Large intestine (tissue), 12 donors: Measurements from ENCODE around the gene AICDA. TPM values are rescaled to one million over a fixed set of nuclear protein-coding genes. Genes with fewer than 3 reads are reported as not detected.

Experiments used
- DNase-seq, 2 donors: peaks; one replicate each; pipeline versions ENCODE4 v3.0.0 to v3.0.0-alpha.2; 2013
- H3K27ac ChIP-seq: one replicate; pipeline ENCODE4 v1.5.1; 2013; ENCODE audit warnings: low read length
- H3K27me3 ChIP-seq: 2 replicates; pipeline ENCODE4 v1.6.1; 2013; ENCODE audit warnings: low read length; ENCODE audit not compliant: control insufficient read depth, insufficient read depth
- H3K36me3 ChIP-seq: 2 replicates; pipeline ENCODE4 v1.6.1; 2013; ENCODE audit warnings: low read length; ENCODE audit not compliant: control insufficient read depth, insufficient read depth
- H3K4me1 ChIP-seq: one replicate; pipeline ENCODE4 v1.6.1; 2013; ENCODE audit warnings: low read length; ENCODE audit not compliant: control insufficient read depth, insufficient read depth
- H3K4me3 ChIP-seq: one replicate; pipeline ENCODE4 v1.5.1; 2013; ENCODE audit warnings: low read length
- H3K9me3 ChIP-seq: one replicate; pipeline ENCODE4 v1.6.1; 2013; ENCODE audit warnings: mild to moderate bottlenecking, low read depth, low read length, moderate library complexity; ENCODE audit not compliant: control insufficient read depth
- WGBS: methylation state at CpG from one replicate; pipeline ENCODE4 v1.1.5; 2013; ENCODE audit warnings: low lambda C conversion rate; ENCODE audit not compliant: insufficient coverage; 5-methylcytosine and 5-hydroxymethylcytosine counted together
- long read RNA-seq, 11 donors: transcript quantifications; one replicate each; lab custom pipeline, GENCODE V29; 2026
- polyA plus RNA-seq: library from polyadenylated mRNA; unstranded; fragments of 120-200 nt; gene quantifications from one replicate; pipeline ENCODE4 v1.2.1, GENCODE V29; 2013

The AICDA gene
- polyA plus RNA-seq, result 1.0 TPM
- long read RNA-seq, donor 1, result 0 reads
- long read RNA-seq, donor 2, result 0 reads
- long read RNA-seq, donor 3, result 0 reads
- long read RNA-seq, donor 4, result 0 reads
- long read RNA-seq, donor 5, result 0 reads
- long read RNA-seq, donor 6, result 0 reads
- long read RNA-seq, donor 7, result 0 reads
- long read RNA-seq, donor 8, result 0 reads
- long read RNA-seq, donor 9, result 0 reads
- long read RNA-seq, donor 10, result 0 reads
- long read RNA-seq, donor 11, result 0 reads

GRCh38 chr12:8612629-8613028 lies at the start of gene AICDA:
TSS of gene AICDA (minus strand) at chr12:8612859. CDS start at chr12:8612767, 92 bp downstream.
- DNase-seq, result no peak
- no CpG with 5 or more reads among the region's 2 CpGs for WGBS
- Histone ChIP-seq H3K36me3 (no peaks in the 10 kb centered on the region), H3K27ac (no peak within 1 kb of the TSS), H3K4me1 (peaks cover 4% of the 10 kb centered on the region), H3K9me3 (no peaks in the 10 kb centered on the region), H3K27me3 (no peaks in the 10 kb centered on the region), H3K4me3 (no peak within 1 kb of the TSS)

- Histone ChIP-seq H3K4me1 (no peaks in the 10 kb centered on the region), H3K9me3 (no peaks in the 10 kb centered on the region), H3K36me3 (no peaks in the 10 kb centered on the region), H3K4me3 (no peak overlapping the region), H3K27me3 (peaks cover 2% of the 10 kb centered on the region), H3K27ac (no peak overlapping the region)
- no peak for DNase-seq
- no CpG with 5 or more reads among the region's 3 CpGs for WGBS
These were observed 49.1 kb upstream of the AICDA start for GRCh38 chr12:8661751-8662150.

GRCh38 chr12:8661016-8661415 lies 48.4 kb upstream of the AICDA start:
- Histone ChIP-seq H3K27ac (no peak overlapping the region), H3K27me3 (peaks cover 2% of the 10 kb centered on the region), H3K36me3 (no peaks in the 10 kb centered on the region), H3K9me3 (no peaks in the 10 kb centered on the region), H3K4me1 (no peaks in the 10 kb centered on the region), H3K4me3 (no peak overlapping the region)
- no peak for DNase-seq
- WGBS, result no CpG with 5 or more reads among the region's 3 CpGs

- H3K27me3 ChIP-seq, result no peaks in the 10 kb centered on the region
- H3K4me1 ChIP-seq, result no peaks in the 10 kb centered on the region
- DNase-seq, result no peak
- no CpG with 5 or more reads among the region's 1 CpG for WGBS
- no peak overlapping the region for H3K27ac ChIP-seq
- H3K9me3 ChIP-seq, result no peaks in the 10 kb centered on the region
- H3K36me3 ChIP-seq, result no peaks in the 10 kb centered on the region
- no peak overlapping the region for H3K4me3 ChIP-seq
These were observed 45.7 kb upstream of the AICDA start for GRCh38 chr12:8658346-8658745.

GRCh38 chr12:8655421-8655820 lies 42.8 kb upstream of the AICDA start:
- no peaks in the 10 kb centered on the region for H3K36me3 ChIP-seq
- no peaks in the 10 kb centered on the region for H3K27me3 ChIP-seq
- H3K9me3 ChIP-seq, result no peaks in the 10 kb centered on the region
- no peaks in the 10 kb centered on the region for H3K4me1 ChIP-seq
- WGBS, result 91% methylated on average over 3 of the region's 6 CpGs
- no peak overlapping the region for H3K27ac ChIP-seq
- H3K4me3 ChIP-seq, result no peak overlapping the region
- DNase-seq, result no peak

GRCh38 chr12:8648576-8649205 lies 36.0 kb upstream of the AICDA start:
- H3K27ac ChIP-seq, result no peak overlapping the region
- H3K4me3 ChIP-seq, result no peak overlapping the region
- H3K27me3 ChIP-seq, result no peaks in the 10 kb centered on the region
- WGBS, result 100% methylated on average over 1 of the region's 8 CpGs
- peaks cover 4% of the 10 kb centered on the region for H3K9me3 ChIP-seq
- H3K36me3 ChIP-seq, result no peaks in the 10 kb centered on the region
- H3K4me1 ChIP-seq, result no peaks in the 10 kb centered on the region
- DNase-seq, result no peak

GRCh38 chr12:8647968-8648367 lies 35.3 kb upstream of the AICDA start:
- 100% methylated on average over 1 of the region's 5 CpGs for whole genome bisulfite sequencing
- H3K4me3 ChIP-seq, result no peak overlapping the region
- peaks cover 4% of the 10 kb centered on the region for H3K9me3 ChIP-seq
- no peak overlapping the region for H3K27ac ChIP-seq
- H3K36me3 ChIP-seq, result no peaks in the 10 kb centered on the region
- no peaks in the 10 kb centered on the region for H3K27me3 ChIP-seq
- H3K4me1 ChIP-seq, result no peaks in the 10 kb centered on the region
- no peak for DNase-seq

- DNase-seq, result no peak
- H3K36me3 ChIP-seq, result no peaks in the 10 kb centered on the region
- no peak overlapping the region for H3K4me3 ChIP-seq
- WGBS, result 67% methylated on average over 1 of the region's 5 CpGs
- no peaks in the 10 kb centered on the region for H3K4me1 ChIP-seq
- no peaks in the 10 kb centered on the region for H3K27me3 ChIP-seq
- H3K9me3 ChIP-seq, result peaks cover 4% of the 10 kb centered on the region
- H3K27ac ChIP-seq, result no peak overlapping the region
These were observed 31.9 kb upstream of the AICDA start for GRCh38 chr12:8644345-8645248.

- no peaks in the 10 kb centered on the region for H3K4me1 ChIP-seq
- no peaks in the 10 kb centered on the region for H3K27me3 ChIP-seq
- no peak for DNase-seq
- H3K36me3 ChIP-seq, result no peaks in the 10 kb centered on the region
- no peak overlapping the region for H3K27ac ChIP-seq
- no peak overlapping the region for H3K4me3 ChIP-seq
- 100% methylated on average over 1 of the region's 1 CpG for WGBS
- H3K9me3 ChIP-seq, result peaks cover 2% of the 10 kb centered on the region
These were observed 30.1 kb upstream of the AICDA start for GRCh38 chr12:8642775-8643174.

GRCh38 chr12:8639936-8640335 lies 27.3 kb upstream of the AICDA start:
- WGBS, result no CpG with 5 or more reads among the region's 2 CpGs
- Histone ChIP-seq H3K27ac (no peak overlapping the region), H3K4me3 (no peak overlapping the region), H3K4me1 (no peaks in the 10 kb centered on the region), H3K9me3 (no peaks in the 10 kb centered on the region), H3K36me3 (no peaks in the 10 kb centered on the region), H3K27me3 (no peaks in the 10 kb centered on the region)
- DNase-seq, result no peak
